Activated naive CD4-positive, alpha-beta T cell treated with anti-CD3 and anti-CD28 coated beads, Interleukin-2, amount 50 U/mL, for 72 hours (primary cell): ENCODE results near the gene SIRT3. TPM values are rescaled to one million over a fixed set of nuclear protein-coding genes. Genes with fewer than 3 reads are reported as not detected.
A peak's percentile ranks its signal among the peaks of the same experiment; 100 is the strongest.
"Not testable (repeated sequence)": the region's sequence is repeated elsewhere in the genome, so short reads cannot be mapped to it uniquely, and the experiment has no call there.

Experiments
- ATAC-seq, 2 donors: fragments of 150-1000 bp; cut with Tn5 transposase; 2 replicates each; pipeline ENCODE4 v1.10.0; 2021; ENCODE audit warnings: mild to moderate bottlenecking in 2 of 2, moderate library complexity in 2 of 2
- DNase-seq, 2 donors: peaks; one replicate each; pipeline ENCODE4 v3.0.0; 2021 to 2022; ENCODE audit warnings: low spot score in 2 of 2
- H3K27ac Mint-ChIP-seq, 2 donors: one replicate each; pipeline ENCODE4 v1.8.0; 2022; ENCODE audit warnings: mild to moderate bottlenecking in 2 of 2, mixed read lengths in 2 of 2
- H3K36me3 Mint-ChIP-seq, 2 donors: one replicate each; pipeline ENCODE4 v1.8.0; 2022; ENCODE audit warnings: mixed read lengths in 2 of 2
- H3K9me3 Mint-ChIP-seq, 2 donors: one replicate each; pipeline ENCODE4 v1.8.0; 2022; ENCODE audit warnings: mixed read lengths in 2 of 2
- total RNA-seq, 2 donors: library from RNA; stranded (reverse); gene quantifications; one replicate each; pipeline ENCODE4 v1.2.3, GENCODE V29; 2022

Gene SIRT3
- total RNA-seq, 2 donors from 2014 or later, result 11.7 to 38.7 TPM

- not testable (repeated sequence) for H3K27ac Mint-ChIP-seq, H3K9me3 Mint-ChIP-seq, H3K36me3 Mint-ChIP-seq
- ATAC-seq (peak; percentile 59 to 61), DNase-seq (peak; percentile 8 to 54)
Observed at GRCh38 chr11:191490-192478, 44.4 kb downstream of the SIRT3 start.

GRCh38 chr11:190546-190945, 45.6 kb downstream of the SIRT3 start:
- H3K9me3 Mint-ChIP-seq, ATAC-seq: not testable (repeated sequence)

GRCh38 chr11:189843-190311, 46.3 kb downstream of the SIRT3 start:
- H3K36me3 Mint-ChIP-seq, H3K9me3 Mint-ChIP-seq, H3K27ac Mint-ChIP-seq: not testable (repeated sequence)
- peak; percentile 83 to 85 for ATAC-seq
- peak; percentile 32 to 81 for DNase-seq

More at GRCh38 chr11:190546-190945, 45.6 kb downstream of the SIRT3 start:
- H3K36me3 Mint-ChIP-seq, H3K27ac Mint-ChIP-seq: not testable (repeated sequence)
- DNase-seq, result peak in 1 of 2 donors; percentile 53

GRCh38 chr11:189200-189783, 46.9 kb downstream of the SIRT3 start:
- not testable (repeated sequence) for H3K27ac Mint-ChIP-seq, H3K36me3 Mint-ChIP-seq, H3K9me3 Mint-ChIP-seq
- ATAC-seq (peak in 1 of 2 donors; percentile 14), DNase-seq (peak in 1 of 2 donors; percentile 55)

- ATAC-seq, H3K36me3 Mint-ChIP-seq, DNase-seq, H3K27ac Mint-ChIP-seq, H3K9me3 Mint-ChIP-seq: not testable (repeated sequence)
Observed at GRCh38 chr11:180242-180641, 55.9 kb downstream of the SIRT3 start.

Other genes with a start within 250 kb of the SIRT3 start
- gene SCGB1C1, start 43.3 kb downstream of the SIRT3 start, total RNA-seq, result under 1 TPM in 1 of 2 donors, not detected in 1; 0.64 TPM
- gene BET1L, start 28.9 kb downstream of the SIRT3 start, total RNA-seq, result 10 to 100 TPM; 53.3 to 81.6 TPM
- 100 to 1,000 TPM; 110 to 179 TPM for gene RIC8A, start 28.6 kb downstream of the SIRT3 start, total RNA-seq
- gene PSMD13, start 634 bp upstream of the SIRT3 start, total RNA-seq, result 100 to 1,000 TPM; 196 to 273 TPM
- gene NLRP6, start 42.1 kb upstream of the SIRT3 start, total RNA-seq, result 1 to 10 TPM in 1 of 2 donors, under 1 TPM in 1; 0.88 to 2.5 TPM
- gene PGGHG, start 52.8 kb upstream of the SIRT3 start, total RNA-seq, result 100 to 1,000 TPM in 1 of 2 donors, 10 to 100 TPM in 1; 97.8 to 695 TPM
- gene IFITM5, start 63.2 kb upstream of the SIRT3 start, total RNA-seq, result not detected
- gene IFITM2, start 71.5 kb upstream of the SIRT3 start, total RNA-seq, result 100 to 1,000 TPM; 385 to 785 TPM
- 100 to 1,000 TPM in 1 of 2 donors, 10 to 100 TPM in 1; 91.3 to 436 TPM for gene IFITM1, start 77.7 kb upstream of the SIRT3 start, total RNA-seq
- gene IFITM3, start 84.5 kb upstream of the SIRT3 start, total RNA-seq, result 100 to 1,000 TPM in 1 of 2 donors, 10 to 100 TPM in 1; 51.8 to 139 TPM
- gene B4GALNT4, start 133.2 kb upstream of the SIRT3 start, total RNA-seq, result 10 to 100 TPM in 1 of 2 donors, 1 to 10 TPM in 1; 6.6 to 13.6 TPM
- under 1 TPM in 1 of 2 donors, not detected in 1; 0.12 TPM for gene PKP3, start 157.9 kb upstream of the SIRT3 start, total RNA-seq
- 10 to 100 TPM; 63.8 to 80.8 TPM for gene SIGIRR, start 178.7 kb upstream of the SIRT3 start, total RNA-seq
- gene ANO9, start 205.7 kb upstream of the SIRT3 start, total RNA-seq, result 10 to 100 TPM; 61.2 to 69.3 TPM
- 10 to 100 TPM; 23.6 to 23.8 TPM for gene PTDSS2, start 213.9 kb upstream of the SIRT3 start, total RNA-seq